GM12874 (cell line): Measurements from ENCODE around the gene TRIM71.

Experiments used
- TF ChIP-seq, protein P1 (sequence below): IDR thresholded peaks from 2 replicates; pipeline ENCODE4 v1.5.1; 2011; ENCODE audit warnings: low read depth, mild to moderate bottlenecking, control low read depth, low read length, moderate library complexity; ENCODE audit not compliant: insufficient read depth

The TRIM71 gene

DNA sequence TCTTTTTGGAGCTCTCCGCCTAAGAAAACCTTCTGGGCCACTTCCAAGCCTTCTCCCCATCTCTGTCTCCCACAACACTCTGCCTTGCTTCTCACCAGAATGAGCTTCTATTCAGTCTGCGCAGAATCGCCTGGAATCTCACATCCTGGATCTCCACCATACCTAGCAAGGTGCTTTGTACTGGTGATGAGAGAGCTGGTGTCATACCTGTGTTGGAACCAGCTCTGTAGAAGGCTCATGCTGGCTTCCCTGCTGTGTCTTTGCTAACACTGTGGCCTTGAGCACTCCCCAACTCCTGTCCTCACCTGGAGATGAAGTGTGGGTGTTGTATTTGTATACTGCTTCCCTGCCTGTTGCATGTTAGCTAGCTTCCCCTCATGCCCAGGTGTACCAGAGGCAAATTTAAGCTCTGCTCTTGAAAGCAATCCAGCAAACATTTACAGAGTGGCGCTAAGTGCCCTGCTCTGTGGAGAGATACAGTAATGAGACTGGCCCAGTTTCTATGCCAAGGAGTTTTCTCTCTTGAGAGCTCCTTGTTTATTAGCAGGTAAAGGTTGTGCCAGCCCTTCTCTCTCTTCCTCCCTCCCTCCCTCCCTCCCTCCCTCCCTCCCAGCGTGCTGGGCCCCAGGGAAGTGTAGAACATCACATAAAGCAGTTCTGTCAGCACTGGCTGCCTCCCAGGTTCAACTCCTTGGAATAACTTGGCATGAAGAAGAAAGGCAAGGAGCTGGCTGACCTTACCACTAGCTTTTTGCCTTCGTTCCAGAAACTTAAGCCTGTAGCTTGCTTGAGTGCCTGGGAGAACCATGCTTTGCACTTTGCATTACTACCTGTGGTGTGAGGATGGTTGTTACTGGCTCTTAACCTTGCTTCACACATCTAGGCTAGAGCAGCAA lies 54.9 kb downstream of the TRIM71 start:
- TF ChIP-seq, protein P1, sequence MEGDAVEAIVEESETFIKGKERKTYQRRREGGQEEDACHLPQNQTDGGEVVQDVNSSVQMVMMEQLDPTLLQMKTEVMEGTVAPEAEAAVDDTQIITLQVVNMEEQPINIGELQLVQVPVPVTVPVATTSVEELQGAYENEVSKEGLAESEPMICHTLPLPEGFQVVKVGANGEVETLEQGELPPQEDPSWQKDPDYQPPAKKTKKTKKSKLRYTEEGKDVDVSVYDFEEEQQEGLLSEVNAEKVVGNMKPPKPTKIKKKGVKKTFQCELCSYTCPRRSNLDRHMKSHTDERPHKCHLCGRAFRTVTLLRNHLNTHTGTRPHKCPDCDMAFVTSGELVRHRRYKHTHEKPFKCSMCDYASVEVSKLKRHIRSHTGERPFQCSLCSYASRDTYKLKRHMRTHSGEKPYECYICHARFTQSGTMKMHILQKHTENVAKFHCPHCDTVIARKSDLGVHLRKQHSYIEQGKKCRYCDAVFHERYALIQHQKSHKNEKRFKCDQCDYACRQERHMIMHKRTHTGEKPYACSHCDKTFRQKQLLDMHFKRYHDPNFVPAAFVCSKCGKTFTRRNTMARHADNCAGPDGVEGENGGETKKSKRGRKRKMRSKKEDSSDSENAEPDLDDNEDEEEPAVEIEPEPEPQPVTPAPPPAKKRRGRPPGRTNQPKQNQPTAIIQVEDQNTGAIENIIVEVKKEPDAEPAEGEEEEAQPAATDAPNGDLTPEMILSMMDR, result no peak

DNA sequence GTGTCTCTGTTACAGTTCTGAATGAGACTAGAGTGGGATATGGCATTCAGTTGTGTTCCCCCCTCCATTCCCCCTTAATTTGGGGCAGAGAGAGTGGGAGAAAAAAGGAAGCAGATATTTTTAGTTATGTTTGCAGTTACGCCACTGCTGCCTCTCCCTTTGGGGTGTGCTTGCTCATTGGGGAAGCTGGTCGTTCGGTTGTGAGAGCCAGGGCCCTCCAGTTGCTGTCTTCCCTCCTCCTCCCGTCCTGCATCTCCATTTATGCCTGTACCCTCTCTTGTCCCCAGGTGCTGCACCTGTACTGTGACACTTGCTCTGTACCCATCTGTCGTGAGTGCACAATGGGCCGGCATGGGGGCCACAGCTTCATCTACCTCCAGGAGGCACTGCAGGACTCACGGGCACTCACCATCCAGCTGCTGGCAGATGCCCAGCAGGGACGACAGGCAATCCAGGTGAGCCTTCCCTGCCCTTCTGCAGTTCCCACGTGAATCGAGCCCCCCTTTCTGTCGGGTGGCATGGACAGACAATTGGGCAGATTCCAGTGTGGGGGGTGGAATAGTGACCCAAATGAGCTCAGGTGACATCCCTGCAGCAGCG lies 55.8 kb downstream of the TRIM71 start:
- TF ChIP-seq, protein P1, result peak; percentile 28; the same call in 1 of the 2 replicates

DNA sequence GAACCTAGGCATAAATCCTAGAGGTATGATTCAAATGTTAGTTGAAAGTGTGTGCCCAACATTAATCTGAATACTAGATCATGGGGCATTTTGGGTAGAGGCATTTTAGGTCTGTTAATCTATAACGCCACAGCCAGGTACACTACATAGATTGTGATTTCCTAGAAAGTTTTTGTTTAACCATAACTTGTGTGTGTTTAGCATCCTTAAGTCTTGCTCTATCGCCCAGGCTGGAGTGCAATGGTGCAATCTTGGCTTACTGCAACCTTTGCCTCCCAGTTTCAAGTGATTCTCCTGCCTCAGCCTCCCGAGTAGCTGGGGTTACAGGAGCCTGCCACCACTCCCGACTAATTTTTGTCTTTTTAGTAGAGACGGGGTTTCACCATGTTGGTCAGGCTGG lies 59.1 kb downstream of the TRIM71 start:
- TF ChIP-seq, protein P1, result no peak

DNA sequence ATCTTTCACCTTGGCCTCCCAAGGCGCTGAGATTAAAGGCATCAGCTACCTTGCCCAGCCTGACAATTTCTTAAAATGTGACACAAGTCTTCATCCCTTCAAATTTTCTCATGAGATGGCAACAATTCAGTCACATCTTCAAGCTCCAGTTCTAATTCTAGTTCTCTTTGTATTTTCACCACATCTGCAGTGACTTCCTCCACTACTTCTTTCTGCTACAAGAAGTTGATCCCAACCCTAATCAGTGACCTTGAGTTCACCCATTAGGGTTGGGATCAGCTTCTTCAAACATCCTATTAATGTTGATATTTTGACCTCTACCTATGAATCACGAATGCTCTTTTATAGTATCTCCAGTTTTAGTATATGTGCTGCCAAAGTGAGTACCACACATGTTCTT lies 59.8 kb downstream of the TRIM71 start:
- TF ChIP-seq, protein P1, result no peak

DNA sequence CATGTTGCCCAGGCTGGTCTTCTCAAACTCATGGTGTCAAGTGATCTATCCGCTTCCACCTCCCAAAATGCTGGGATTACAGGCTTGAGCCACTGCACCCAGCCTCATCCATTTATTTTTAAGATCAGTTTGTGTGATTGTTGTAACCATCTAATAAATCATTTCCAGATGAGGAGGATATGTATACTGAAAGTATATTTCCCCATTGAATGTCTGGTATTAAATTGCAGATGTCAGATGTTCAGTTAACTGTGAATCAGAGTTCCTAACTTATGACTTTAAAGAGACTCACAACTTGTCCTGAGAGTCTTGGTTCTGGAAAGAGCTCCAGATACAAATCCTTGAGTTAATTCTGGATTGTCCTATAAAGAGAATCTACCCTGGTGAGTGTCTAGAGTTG lies 62.4 kb downstream of the TRIM71 start:
- TF ChIP-seq, protein P1, result no peak

DNA sequence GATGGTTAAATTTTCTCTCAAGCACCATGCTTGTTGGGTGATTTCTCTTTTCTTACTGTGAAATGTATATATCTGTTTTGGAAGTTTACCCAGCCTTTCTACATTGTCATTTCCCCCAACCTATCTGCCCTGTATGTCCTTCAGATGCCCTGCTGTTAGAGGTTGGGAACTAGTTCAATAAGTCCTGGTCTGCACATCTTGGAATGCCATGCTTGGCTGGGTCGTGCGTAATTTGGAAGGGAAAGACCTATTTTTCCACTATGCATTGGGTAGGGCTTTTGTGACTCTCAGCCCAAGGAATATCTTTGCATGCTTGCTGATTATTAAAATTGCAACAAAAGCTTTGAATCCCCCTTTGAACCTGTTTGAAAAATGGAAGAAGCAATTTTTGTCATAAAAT lies 63.8 kb downstream of the TRIM71 start:
- TF ChIP-seq, protein P1, result no peak

DNA sequence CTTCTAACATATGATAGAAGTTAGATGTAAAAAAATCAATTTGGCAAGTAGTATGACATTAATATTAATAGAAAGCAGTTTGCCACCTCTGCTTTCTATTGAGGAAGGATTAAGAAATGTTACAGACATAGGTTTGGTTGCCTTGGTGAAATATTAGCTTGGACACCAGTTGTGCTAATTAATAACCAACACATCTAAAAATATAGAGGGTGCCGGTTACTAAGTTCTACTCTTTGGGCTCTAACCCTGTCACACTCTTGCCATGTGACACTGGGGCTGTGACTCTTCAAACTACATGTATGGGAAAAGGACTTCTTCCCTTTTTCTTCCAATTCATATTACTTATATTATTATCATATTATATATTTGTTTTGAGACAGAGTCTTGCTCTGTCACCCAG lies 64.4 kb downstream of the TRIM71 start:
- TF ChIP-seq, protein P1, result no peak
